ENCODE results near the gene MT1E. TPM values are rescaled to one million over a fixed set of nuclear protein-coding genes. Genes with fewer than 3 reads are reported as not detected.

MT1E gene
- total and polyA plus RNA-seq, 2 of the 13 experiments (the other 11 are each of a cell fraction or from before 2014, with no cell fraction given), result 110 to 1,072 TPM

- TF ChIP-seq ZNF205 (CRISPR knock-in tag; IDR thresholded peaks at IDR 0.05), result peak; percentile 19; the same call in 1 of the 2 replicates
- 0 out of 2 replicates have a peak, but pooled peaks have one; percentile 28 for TF ChIP-seq ZNF678 (CRISPR knock-in tag; IDR thresholded peaks at IDR 0.05)
- peak; percentile 90 for TF ChIP-seq ZSCAN21 (CRISPR knock-in tag; IDR thresholded peaks at IDR 0.05; ENCODE audit: borderline replicate concordance)
- 0 out of 2 replicates have a peak, but pooled peaks have one; percentile 52 for TF ChIP-seq SRY (CRISPR knock-in tag; IDR thresholded peaks at IDR 0.05)
- TF ChIP-seq, protein P1, sequence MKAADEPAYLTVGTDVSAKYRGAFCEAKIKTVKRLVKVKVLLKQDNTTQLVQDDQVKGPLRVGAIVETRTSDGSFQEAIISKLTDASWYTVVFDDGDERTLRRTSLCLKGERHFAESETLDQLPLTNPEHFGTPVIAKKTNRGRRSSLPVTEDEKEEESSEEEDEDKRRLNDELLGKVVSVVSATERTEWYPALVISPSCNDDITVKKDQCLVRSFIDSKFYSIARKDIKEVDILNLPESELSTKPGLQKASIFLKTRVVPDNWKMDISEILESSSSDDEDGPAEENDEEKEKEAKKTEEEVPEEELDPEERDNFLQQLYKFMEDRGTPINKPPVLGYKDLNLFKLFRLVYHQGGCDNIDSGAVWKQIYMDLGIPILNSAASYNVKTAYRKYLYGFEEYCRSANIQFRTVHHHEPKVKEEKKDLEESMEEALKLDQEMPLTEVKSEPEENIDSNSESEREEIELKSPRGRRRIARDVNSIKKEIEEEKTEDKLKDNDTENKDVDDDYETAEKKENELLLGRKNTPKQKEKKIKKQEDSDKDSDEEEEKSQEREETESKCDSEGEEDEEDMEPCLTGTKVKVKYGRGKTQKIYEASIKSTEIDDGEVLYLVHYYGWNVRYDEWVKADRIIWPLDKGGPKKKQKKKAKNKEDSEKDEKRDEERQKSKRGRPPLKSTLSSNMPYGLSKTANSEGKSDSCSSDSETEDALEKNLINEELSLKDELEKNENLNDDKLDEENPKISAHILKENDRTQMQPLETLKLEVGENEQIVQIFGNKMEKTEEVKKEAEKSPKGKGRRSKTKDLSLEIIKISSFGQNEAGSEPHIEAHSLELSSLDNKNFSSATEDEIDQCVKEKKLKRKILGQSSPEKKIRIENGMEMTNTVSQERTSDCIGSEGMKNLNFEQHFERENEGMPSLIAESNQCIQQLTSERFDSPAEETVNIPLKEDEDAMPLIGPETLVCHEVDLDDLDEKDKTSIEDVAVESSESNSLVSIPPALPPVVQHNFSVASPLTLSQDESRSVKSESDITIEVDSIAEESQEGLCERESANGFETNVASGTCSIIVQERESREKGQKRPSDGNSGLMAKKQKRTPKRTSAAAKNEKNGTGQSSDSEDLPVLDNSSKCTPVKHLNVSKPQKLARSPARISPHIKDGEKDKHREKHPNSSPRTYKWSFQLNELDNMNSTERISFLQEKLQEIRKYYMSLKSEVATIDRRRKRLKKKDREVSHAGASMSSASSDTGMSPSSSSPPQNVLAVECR (CRISPR knock-in tag; IDR thresholded peaks at IDR 0.05; ENCODE audit: borderline replicate concordance), result peak; percentile 36; the same call in 1 of the 2 replicates
- peak in 1 of 2 experiments; percentile 47; a peak in 2 of 4 replicates for TF ChIP-seq KLF16 (CRISPR knock-in tag; IDR thresholded peaks at IDR 0.05)
- 0 out of 2 replicates have a peak, but pooled peaks have one; percentile 1 for TF ChIP-seq SNAI1 (CRISPR knock-in tag; IDR thresholded peaks at IDR 0.05; ENCODE audit: borderline replicate concordance)
- peak; percentile 99 for TF ChIP-seq MTF1 (CRISPR knock-in tag; IDR thresholded peaks at IDR 0.05)
- no peak for TF ChIP-seq MZF1 (CRISPR knock-in tag; IDR thresholded peaks at IDR 0.05; ENCODE audit: borderline replicate concordance)
- TF ChIP-seq ZFY (CRISPR knock-in tag; IDR thresholded peaks at IDR 0.05), result peak; percentile 72
- TF ChIP-seq, protein P2, sequence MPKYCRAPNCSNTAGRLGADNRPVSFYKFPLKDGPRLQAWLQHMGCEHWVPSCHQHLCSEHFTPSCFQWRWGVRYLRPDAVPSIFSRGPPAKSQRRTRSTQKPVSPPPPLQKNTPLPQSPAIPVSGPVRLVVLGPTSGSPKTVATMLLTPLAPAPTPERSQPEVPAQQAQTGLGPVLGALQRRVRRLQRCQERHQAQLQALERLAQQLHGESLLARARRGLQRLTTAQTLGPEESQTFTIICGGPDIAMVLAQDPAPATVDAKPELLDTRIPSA (CRISPR knock-in tag; IDR thresholded peaks at IDR 0.05; ENCODE audit: borderline replicate concordance), result no peak
- TF ChIP-seq, protein P3, sequence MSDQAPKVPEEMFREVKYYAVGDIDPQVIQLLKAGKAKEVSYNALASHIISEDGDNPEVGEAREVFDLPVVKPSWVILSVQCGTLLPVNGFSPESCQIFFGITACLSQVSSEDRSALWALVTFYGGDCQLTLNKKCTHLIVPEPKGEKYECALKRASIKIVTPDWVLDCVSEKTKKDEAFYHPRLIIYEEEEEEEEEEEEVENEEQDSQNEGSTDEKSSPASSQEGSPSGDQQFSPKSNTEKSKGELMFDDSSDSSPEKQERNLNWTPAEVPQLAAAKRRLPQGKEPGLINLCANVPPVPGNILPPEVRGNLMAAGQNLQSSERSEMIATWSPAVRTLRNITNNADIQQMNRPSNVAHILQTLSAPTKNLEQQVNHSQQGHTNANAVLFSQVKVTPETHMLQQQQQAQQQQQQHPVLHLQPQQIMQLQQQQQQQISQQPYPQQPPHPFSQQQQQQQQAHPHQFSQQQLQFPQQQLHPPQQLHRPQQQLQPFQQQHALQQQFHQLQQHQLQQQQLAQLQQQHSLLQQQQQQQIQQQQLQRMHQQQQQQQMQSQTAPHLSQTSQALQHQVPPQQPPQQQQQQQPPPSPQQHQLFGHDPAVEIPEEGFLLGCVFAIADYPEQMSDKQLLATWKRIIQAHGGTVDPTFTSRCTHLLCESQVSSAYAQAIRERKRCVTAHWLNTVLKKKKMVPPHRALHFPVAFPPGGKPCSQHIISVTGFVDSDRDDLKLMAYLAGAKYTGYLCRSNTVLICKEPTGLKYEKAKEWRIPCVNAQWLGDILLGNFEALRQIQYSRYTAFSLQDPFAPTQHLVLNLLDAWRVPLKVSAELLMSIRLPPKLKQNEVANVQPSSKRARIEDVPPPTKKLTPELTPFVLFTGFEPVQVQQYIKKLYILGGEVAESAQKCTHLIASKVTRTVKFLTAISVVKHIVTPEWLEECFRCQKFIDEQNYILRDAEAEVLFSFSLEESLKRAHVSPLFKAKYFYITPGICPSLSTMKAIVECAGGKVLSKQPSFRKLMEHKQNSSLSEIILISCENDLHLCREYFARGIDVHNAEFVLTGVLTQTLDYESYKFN (CRISPR knock-in tag; conservative IDR thresholded peaks at IDR 0.05), result 0 out of 2 replicates have a peak, but pooled peaks have one; percentile 5
- TF ChIP-seq, protein P4, sequence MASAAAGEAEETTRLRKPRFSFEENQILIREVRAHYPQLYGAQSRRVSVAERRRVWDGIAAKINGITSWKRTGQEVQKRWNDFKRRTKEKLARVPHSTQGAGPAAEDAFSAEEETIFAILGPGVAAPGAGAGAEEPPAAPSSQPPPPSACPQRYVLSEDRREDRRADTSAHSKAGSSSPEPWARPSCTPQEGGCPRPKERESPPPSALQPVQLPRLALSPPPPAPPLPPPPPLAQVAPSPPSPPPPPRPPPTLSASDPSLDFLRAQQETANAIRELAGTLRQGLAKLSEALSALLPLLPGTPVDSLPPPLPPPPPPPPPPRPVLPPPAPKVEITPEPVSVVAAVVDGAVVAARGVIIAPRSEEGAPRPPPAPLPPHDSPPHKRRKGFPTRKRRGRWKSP (CRISPR knock-in tag; IDR thresholded peaks at IDR 0.05), result peak; percentile 89
- peak; percentile 21 for TF ChIP-seq ELF3 (CRISPR knock-in tag; IDR thresholded peaks at IDR 0.05)
- 0 out of 2 replicates have a peak, but pooled peaks have one; percentile 55 for TF ChIP-seq DR1 (CRISPR knock-in tag; IDR thresholded peaks at IDR 0.05)
- TF ChIP-seq CREB1 (IDR thresholded peaks at IDR 0.05), result no peak
- TF ChIP-seq CREB1 (CRISPR knock-in tag; IDR thresholded peaks at IDR 0.05), result peak; percentile 50; the same call in 1 of the 2 replicates
- no peak for TF ChIP-seq ZNF816 (CRISPR knock-in tag; IDR thresholded peaks at IDR 0.05; ENCODE audit: borderline replicate concordance)
Measured at GRCh38 chr16:56625140-56625942, at the start of gene MT1E (continued).

All from HepG2 (cell line).